Dendritic cell treated with granulocyte-macrophage colony-stimulating factor and Interleukin-4, amounts not matched to agents 40 ng/mL and 50 ng/mL, for 4 days (primary cell): ENCODE data around the gene PXT1.

ENCODE experiments used
- H3K27ac Mint-ChIP-seq: one replicate; pipeline ENCODE4 v1.8.0; 2022; ENCODE audit warnings: mild to moderate bottlenecking, mixed read lengths
- H3K27me3 Mint-ChIP-seq: one replicate; pipeline ENCODE4 v1.8.0; 2022; ENCODE audit warnings: mild to moderate bottlenecking, mixed read lengths
- H3K36me3 Mint-ChIP-seq: one replicate; pipeline ENCODE4 v1.8.0; 2022; ENCODE audit warnings: low read depth, mixed read lengths
- H3K4me1 Mint-ChIP-seq: one replicate; pipeline ENCODE4 v1.8.0; 2022; ENCODE audit warnings: low read depth, mixed read lengths
- H3K4me3 Mint-ChIP-seq: one replicate; pipeline ENCODE4 v1.8.0; 2022; ENCODE audit warnings: mild to moderate bottlenecking, moderate library complexity, mixed read lengths
- H3K9me3 Mint-ChIP-seq: one replicate; pipeline ENCODE4 v1.8.0; 2022; ENCODE audit warnings: mixed read lengths
- intact Hi-C: fragments of 100-400 bp; cut with micrococcal nuclease; formaldehyde crosslinking; loops from one replicate; pipeline ENCODE4 v1.15.0; 2022

PXT1 gene

DNA sequence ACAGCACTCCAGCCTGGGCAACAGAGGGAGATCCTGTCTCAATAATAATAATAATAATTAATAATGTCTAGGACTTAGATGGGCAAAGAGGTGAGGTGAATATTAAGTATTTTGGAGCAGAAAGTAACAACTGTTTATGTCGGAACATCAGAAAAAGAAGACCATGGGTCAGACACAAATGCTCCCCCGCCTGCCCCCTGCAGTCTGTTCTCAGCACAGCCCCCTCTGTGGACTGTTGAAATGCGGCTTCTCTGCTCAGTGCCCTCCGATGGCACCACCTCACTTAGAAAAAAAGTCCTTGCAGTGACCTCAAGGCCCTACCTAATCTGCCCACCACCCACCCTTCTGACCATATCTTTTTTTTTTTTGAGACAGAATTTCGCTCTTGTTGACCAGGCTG, 50.0 kb downstream of the PXT1 start:
- no peak overlapping the region for H3K27ac Mint-ChIP-seq
- intact Hi-C loops, result no loop called here
- no peak overlapping the region for H3K4me3 Mint-ChIP-seq
- H3K36me3 Mint-ChIP-seq, result no peaks in the 10 kb centered on the region
- peaks cover 28% of the 10 kb centered on the region for H3K27me3 Mint-ChIP-seq
- peaks cover 11% of the 10 kb centered on the region for H3K4me1 Mint-ChIP-seq
- no peaks in the 10 kb centered on the region for H3K9me3 Mint-ChIP-seq

DNA sequence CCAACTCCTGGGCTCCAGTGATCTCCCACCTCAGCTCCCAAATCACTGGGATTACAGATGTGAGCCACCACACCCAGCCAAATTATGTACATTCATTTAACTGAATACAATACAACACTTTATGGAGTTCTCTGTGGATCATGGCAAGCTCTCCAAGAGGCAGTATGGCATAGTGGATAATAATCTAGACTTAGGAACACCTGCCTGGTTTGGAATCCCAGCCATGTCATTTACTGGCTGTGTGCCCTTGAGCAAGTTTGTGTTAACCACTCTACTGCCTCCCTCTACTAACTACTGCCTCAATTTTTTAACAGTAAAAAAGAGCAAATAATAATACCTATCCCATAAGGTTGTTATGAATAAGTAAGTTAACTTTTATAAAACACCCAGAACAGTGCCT, 53.3 kb downstream of the PXT1 start:
- no peak overlapping the region for H3K4me3 Mint-ChIP-seq
- H3K27ac Mint-ChIP-seq, result no peak overlapping the region
- no peaks in the 10 kb centered on the region for H3K9me3 Mint-ChIP-seq
- peaks cover 16% of the 10 kb centered on the region for H3K4me1 Mint-ChIP-seq
- peaks cover 10% of the 10 kb centered on the region for H3K36me3 Mint-ChIP-seq
- intact Hi-C loops, result no loop called here
- H3K27me3 Mint-ChIP-seq, result peaks cover 54% of the 10 kb centered on the region

DNA sequence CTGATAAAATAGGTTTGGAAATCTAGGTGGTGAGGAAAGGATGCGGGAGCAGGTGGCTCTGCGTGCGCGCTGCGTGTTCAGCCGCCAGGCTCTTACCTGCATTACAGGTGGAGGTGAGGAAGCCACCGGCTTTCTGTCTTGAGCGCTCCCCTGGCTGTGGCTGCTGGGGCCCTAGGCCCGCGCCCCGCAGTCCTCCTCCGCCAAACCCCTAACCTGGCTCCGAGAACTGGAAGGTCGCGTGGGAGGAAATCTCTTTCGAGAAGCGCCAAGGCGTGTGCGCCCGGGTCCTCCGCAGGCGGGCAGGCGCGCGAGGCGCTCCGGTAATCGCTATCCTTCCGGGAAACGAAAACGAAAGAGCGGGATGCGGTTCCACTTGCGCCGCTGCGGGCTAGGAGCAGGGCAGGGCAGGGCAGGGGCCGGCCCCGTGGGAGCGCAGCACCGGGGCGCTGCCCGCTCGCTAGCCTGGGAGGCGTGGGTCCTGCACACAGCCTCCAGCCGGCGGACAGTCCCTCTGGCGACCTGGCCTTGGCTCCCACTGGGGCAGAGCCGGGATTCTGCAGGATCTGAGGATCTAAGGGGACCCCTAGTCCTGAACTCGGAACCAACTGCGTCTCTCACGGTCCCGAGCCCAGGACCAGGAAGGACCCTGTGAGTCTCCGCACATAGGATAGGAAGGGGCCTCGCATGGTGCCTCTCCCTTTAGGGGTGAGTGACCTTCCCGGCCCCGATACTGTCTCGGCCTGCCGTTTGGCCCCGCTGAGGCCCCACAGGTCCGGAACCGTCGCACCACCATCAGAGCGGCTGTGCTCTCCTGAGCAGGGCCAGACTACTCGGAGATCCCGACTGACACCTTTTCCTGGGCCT, 55.0 kb downstream of the PXT1 start, which contains the start of gene ETV7:
TSS of gene ETV7 (minus strand) at position 230 of the 864 bp plus-strand sequence. CDS start at position 102, 128 bp downstream.
- Mint-ChIP-seq H3K27me3 (peaks cover 55% of the 10 kb centered on the region), H3K36me3 (peaks cover 10% of the 10 kb centered on the region), H3K4me1 (peaks cover 16% of the 10 kb centered on the region), H3K27ac (peak within 1 kb of the TSS; percentile 74), H3K9me3 (no peaks in the 10 kb centered on the region), H3K4me3 (peak within 1 kb of the TSS; percentile 86)
- intact Hi-C loops, result no loop called here

DNA sequence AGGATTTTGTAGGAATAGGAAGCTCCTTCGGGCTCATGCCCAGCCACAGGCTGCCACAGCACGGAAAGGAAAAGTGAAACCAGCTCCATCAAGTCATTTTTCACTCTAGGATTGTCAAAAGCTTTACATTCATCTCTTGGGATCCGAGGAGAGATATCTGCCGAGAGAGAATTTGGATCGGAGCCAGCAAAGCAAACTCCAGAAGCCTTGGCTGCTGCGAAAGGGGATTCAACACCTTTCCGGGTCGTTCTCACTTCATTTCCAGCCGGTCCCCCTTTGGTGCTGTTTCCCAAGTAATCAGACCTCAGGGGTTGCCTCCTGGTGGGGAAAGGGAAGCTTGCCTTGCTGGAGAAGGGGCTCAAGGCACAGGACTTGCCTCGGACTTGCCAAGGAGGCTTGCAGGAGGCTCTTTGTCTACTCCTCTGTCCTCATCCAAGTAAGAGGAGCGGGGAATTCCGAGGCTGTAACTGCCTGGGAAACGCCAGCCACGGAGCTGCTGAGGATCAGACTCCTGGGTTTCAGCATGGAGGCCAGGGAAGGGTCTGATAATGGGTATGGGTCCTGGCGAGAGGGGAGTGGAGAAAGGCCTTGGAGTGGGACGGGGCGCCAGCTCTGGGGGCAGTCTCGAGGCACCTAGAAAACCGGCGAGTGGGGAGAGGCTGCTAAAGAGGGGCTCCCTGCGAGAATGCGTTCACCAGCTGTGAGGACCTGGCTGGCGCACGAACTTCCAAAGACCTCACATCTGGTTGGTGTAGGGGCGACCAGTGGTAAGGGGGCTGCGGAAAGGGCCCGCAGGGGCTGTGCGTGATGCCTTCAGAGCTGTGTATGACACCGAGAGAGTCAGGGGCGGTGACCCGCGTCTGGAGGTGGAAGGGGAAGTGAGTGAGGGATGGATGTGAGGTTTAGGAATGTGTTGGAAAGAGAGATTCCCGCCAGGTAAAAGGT, 55.9 kb downstream of the PXT1 start:
- peaks cover 53% of the 10 kb centered on the region for H3K27me3 Mint-ChIP-seq
- intact Hi-C loops, result no loop called here

GRCh38 chr6:36384095-36384494, 58.6 kb downstream of the PXT1 start:
- H3K27me3 Mint-ChIP-seq, result peaks cover 39% of the 10 kb centered on the region
- H3K4me3 Mint-ChIP-seq, result no peak overlapping the region
- H3K9me3 Mint-ChIP-seq, result no peaks in the 10 kb centered on the region
- peaks cover 10% of the 10 kb centered on the region for H3K36me3 Mint-ChIP-seq
- intact Hi-C loops, result no loop called here
- H3K4me1 Mint-ChIP-seq, result peaks cover 16% of the 10 kb centered on the region
- H3K27ac Mint-ChIP-seq, result no peak overlapping the region

More for the DNA sequence above, 55.9 kb downstream of the PXT1 start:
- H3K4me1 Mint-ChIP-seq, result peaks cover 16% of the 10 kb centered on the region
- peak overlapping the region; percentile 74 for H3K27ac Mint-ChIP-seq
- H3K4me3 Mint-ChIP-seq, result peak overlapping the region; percentile 86
- no peaks in the 10 kb centered on the region for H3K9me3 Mint-ChIP-seq
- peaks cover 10% of the 10 kb centered on the region for H3K36me3 Mint-ChIP-seq

DNA sequence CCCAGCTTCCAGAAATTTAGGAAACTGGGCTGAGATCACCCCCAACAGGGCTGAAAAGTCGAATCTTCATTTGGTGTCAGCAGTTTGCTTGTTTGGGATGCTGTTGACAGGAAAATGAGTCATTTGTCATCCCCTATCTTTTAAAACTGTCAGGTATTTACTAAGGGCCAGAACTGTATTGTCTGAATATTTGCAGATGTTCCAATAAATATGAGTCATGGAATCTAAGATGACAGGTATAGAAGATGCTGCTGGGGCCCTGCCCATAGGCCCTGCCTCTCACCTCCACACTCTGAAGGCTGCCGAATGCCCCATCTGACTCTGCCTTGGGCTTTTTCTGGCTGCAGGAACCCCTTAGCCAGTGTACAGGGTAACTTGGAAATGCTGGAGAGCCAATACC, 59.0 kb downstream of the PXT1 start:
- H3K27ac Mint-ChIP-seq, result no peak overlapping the region

DNA sequence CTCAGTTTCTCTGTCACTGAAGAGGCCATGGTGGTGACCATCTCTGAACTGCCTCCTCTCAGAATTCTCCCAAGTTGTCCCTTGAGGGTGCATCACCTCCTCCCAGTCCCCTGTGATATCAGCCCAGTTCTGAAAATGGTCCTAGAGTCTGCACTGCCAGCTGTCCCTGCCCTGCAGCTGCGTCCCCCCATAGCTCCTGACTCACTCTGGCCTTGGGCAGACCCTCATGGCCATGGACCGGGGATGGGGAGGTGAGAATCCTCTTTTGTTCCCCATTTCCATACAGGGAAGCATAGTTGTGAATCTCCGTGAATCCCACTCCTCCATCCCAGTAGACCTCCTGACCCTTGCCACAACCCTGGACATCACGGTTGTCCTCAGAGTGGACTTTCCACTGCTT, 59.7 kb downstream of the PXT1 start:
- H3K27me3 Mint-ChIP-seq, result peaks cover 32% of the 10 kb centered on the region
- intact Hi-C loops, result no loop called here
- peaks cover 10% of the 10 kb centered on the region for H3K36me3 Mint-ChIP-seq
- no peaks in the 10 kb centered on the region for H3K9me3 Mint-ChIP-seq
- no peak overlapping the region for H3K27ac Mint-ChIP-seq
- no peak overlapping the region for H3K4me3 Mint-ChIP-seq
- peaks cover 11% of the 10 kb centered on the region for H3K4me1 Mint-ChIP-seq

More for the DNA sequence above, 59.0 kb downstream of the PXT1 start:
- Mint-ChIP-seq H3K4me3 (no peak overlapping the region), H3K4me1 (peaks cover 16% of the 10 kb centered on the region), H3K36me3 (peaks cover 10% of the 10 kb centered on the region), H3K27me3 (peaks cover 38% of the 10 kb centered on the region), H3K9me3 (no peaks in the 10 kb centered on the region)
- intact Hi-C loops, result no loop called here

DNA sequence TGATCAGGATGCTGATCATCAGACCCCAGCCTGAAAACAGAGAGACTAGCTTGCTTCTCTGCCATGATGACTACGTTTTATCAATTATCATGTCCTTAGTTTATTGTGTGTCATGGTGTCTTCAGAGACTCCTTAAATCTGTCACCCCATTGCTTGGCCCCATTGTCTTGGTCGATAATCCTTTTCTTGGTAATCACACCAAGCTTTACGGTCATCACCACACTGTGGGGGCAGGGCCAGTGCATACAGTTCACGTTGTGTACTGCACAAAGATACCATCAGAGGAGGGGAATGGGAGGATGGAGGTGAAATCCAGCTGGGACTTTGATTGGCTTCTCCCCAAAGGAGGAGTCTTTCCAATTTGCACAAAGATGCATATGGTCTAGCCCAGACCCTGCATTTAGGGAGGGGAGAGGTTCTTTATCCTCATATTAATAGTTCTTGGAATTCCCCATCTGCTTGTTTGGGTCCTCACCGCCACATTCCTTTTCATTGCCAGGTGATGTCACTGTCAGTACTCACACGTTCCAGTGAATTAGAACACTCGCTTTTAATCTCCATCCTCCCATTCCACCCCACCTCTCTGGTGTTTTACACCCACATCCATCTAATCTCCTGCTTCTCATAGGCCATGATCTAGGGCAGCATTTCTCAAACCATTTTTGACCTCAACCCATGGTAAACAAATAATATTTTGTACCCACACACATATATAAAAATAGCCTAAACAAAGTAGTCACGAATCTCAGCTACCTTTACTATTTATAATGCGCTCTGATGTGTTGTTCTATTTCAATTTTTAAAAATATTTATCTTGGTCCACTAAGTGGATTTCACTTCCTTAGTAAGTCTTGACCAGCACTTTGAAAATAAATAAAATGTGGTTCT, 60.9 kb downstream of the PXT1 start:
- no peaks in the 10 kb centered on the region for H3K9me3 Mint-ChIP-seq
- H3K4me3 Mint-ChIP-seq, result no peak overlapping the region
- H3K4me1 Mint-ChIP-seq, result peaks cover 2% of the 10 kb centered on the region
- H3K27ac Mint-ChIP-seq, result no peak overlapping the region
- intact Hi-C loops, result no loop called here
- peaks cover 3% of the 10 kb centered on the region for H3K36me3 Mint-ChIP-seq
- peaks cover 20% of the 10 kb centered on the region for H3K27me3 Mint-ChIP-seq

- Mint-ChIP-seq H3K36me3 (no peaks in the 10 kb centered on the region), H3K27me3 (peaks cover 7% of the 10 kb centered on the region), H3K4me1 (no peaks in the 10 kb centered on the region), H3K27ac (no peak overlapping the region), H3K9me3 (no peaks in the 10 kb centered on the region), H3K4me3 (no peak overlapping the region)
- intact Hi-C loops, result no loop called here
These were observed 62.5 kb downstream of the PXT1 start for GRCh38 chr6:36380166-36380565.

DNA sequence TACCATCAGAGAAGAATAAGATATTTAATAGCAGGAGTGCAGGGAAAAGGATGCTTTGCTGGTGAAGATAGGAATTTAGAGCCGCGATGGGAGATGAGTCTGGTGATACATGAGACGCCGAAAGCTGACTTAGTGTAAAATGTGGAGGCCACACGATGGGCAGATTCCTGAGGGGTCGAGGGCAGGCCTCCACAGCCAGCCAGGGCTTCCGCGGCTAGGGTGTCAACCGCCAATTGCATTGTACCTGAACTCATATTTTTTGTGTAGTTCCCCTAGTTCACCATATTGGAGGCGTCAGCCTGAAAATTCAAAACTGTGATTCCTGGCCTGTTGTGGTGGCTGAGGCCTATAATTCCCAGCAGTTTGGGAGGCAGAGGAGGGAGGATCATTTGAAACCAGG, 63.7 kb downstream of the PXT1 start:
- no peaks in the 10 kb centered on the region for H3K36me3 Mint-ChIP-seq
- no peak overlapping the region for H3K27ac Mint-ChIP-seq
- H3K27me3 Mint-ChIP-seq, result peaks cover 3% of the 10 kb centered on the region
- no peak overlapping the region for H3K4me3 Mint-ChIP-seq
- H3K9me3 Mint-ChIP-seq, result no peaks in the 10 kb centered on the region
- no peaks in the 10 kb centered on the region for H3K4me1 Mint-ChIP-seq
- intact Hi-C loops, result no loop called here

DNA sequence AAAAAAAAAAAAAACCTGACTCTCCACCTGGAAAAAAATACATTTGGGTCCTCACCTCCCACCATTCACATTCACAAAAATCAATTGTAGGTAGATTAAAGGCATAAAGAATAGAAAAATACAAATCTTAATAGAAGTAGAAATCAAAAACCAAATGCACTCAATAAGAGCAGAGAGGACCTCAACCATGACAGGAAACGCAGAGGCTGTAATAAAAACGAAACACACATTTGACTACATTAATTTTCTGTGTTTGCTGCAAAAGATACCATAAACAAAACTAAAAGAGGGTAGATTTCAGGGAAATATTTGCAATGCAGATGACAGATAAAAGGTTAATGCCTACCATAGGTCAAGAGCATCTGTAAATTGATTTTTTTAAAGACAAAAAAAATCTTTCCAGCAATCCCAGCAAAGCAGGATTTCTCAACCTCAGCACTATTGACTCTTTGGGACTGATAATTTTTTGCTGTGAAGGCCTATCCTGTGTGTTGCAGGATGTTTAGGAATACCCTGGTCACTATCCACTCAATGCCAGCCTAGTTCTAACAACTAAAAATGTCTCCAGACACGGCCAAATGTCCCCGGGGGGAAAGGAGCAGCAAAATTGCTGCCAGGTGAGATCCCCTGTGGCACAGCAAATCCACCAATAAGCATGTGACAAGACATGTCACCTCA, 64.3 kb downstream of the PXT1 start:
- no peak overlapping the region for H3K27ac Mint-ChIP-seq
- no peak overlapping the region for H3K4me3 Mint-ChIP-seq
- no peaks in the 10 kb centered on the region for H3K36me3 Mint-ChIP-seq
- H3K4me1 Mint-ChIP-seq, result no peaks in the 10 kb centered on the region
- intact Hi-C loops, result no loop called here
- no peaks in the 10 kb centered on the region for H3K9me3 Mint-ChIP-seq
- peaks cover 3% of the 10 kb centered on the region for H3K27me3 Mint-ChIP-seq

DNA sequence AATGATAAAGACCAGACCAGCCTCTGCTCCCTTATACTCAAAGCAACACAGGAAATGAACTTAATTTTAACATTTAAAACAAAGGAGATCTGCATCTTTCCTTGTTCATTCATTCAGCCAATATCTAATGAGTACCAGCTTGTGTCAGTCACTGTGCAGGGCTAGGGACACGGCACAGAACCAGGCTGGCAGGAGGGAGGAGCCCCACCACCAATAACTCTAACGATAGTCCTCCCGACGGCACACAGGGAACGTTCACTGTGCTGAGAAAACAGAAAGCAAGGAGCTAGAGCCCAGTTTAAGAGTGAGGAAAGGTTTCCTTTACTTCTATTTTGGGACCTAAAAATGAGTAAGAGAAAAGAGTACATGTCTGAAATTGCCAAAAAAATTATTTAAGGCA, 65.1 kb downstream of the PXT1 start:
- Mint-ChIP-seq H3K4me1 (peaks cover 4% of the 10 kb centered on the region), H3K27me3 (peaks cover 8% of the 10 kb centered on the region), H3K36me3 (no peaks in the 10 kb centered on the region), H3K27ac (no peak overlapping the region), H3K4me3 (no peak overlapping the region), H3K9me3 (no peaks in the 10 kb centered on the region)
- intact Hi-C loops, result no loop called here

- intact Hi-C loops, result no loop called here
- Mint-ChIP-seq H3K36me3 (no peaks in the 10 kb centered on the region), H3K4me1 (peaks cover 5% of the 10 kb centered on the region), H3K4me3 (no peak overlapping the region), H3K27ac (no peak overlapping the region), H3K9me3 (no peaks in the 10 kb centered on the region), H3K27me3 (peaks cover 10% of the 10 kb centered on the region)
These were observed 65.9 kb downstream of the PXT1 start for GRCh38 chr6:36376742-36377141.
